ENCODE results near the gene EEF1A2.

DNA sequence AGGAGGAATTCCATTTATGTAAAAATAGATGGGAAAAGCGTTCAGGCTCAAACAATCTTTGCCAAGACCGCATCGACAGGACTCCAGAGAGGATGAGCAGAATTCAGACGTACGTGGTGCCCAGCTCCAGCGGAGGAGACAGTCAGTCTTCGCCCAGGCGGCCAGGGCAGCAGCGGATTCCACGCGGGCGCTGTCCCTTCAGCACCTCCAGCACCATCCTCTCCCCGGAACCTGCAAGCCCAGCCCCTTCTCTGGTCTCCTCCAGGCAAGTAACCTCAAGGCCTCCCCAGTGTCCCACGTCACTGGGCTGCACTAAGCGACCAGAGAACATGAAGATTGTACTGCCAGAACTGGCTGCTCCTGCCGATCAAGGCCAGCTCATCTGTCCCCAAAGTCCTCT is 23.7 kb downstream of the EEF1A2 start:
- TF ChIP-seq, protein P1, sequence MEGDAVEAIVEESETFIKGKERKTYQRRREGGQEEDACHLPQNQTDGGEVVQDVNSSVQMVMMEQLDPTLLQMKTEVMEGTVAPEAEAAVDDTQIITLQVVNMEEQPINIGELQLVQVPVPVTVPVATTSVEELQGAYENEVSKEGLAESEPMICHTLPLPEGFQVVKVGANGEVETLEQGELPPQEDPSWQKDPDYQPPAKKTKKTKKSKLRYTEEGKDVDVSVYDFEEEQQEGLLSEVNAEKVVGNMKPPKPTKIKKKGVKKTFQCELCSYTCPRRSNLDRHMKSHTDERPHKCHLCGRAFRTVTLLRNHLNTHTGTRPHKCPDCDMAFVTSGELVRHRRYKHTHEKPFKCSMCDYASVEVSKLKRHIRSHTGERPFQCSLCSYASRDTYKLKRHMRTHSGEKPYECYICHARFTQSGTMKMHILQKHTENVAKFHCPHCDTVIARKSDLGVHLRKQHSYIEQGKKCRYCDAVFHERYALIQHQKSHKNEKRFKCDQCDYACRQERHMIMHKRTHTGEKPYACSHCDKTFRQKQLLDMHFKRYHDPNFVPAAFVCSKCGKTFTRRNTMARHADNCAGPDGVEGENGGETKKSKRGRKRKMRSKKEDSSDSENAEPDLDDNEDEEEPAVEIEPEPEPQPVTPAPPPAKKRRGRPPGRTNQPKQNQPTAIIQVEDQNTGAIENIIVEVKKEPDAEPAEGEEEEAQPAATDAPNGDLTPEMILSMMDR (IDR thresholded peaks at IDR 0.05; ENCODE audit: low read depth, low read length) = no peak
- TF ChIP-seq EZH2phosphoT487 (IDR thresholded peaks at IDR 0.05; ENCODE audit: low read depth) = no peak
